GM12872 (cell line): ENCODE data around the gene ANXA6.

ENCODE experiments used
- CTCF ChIP-seq: IDR thresholded peaks from 3 replicates; pipeline ENCODE4 v1.5.1; 2011; ENCODE audit warnings: low read depth, mild to moderate bottlenecking, low read length, moderate library complexity; ENCODE audit not compliant: insufficient read depth

The ANXA6 gene

GRCh38 chr5:151198861-151199260 is 41.3 kb upstream of the ANXA6 start:
- no peak for TF ChIP-seq CTCF

DNA sequence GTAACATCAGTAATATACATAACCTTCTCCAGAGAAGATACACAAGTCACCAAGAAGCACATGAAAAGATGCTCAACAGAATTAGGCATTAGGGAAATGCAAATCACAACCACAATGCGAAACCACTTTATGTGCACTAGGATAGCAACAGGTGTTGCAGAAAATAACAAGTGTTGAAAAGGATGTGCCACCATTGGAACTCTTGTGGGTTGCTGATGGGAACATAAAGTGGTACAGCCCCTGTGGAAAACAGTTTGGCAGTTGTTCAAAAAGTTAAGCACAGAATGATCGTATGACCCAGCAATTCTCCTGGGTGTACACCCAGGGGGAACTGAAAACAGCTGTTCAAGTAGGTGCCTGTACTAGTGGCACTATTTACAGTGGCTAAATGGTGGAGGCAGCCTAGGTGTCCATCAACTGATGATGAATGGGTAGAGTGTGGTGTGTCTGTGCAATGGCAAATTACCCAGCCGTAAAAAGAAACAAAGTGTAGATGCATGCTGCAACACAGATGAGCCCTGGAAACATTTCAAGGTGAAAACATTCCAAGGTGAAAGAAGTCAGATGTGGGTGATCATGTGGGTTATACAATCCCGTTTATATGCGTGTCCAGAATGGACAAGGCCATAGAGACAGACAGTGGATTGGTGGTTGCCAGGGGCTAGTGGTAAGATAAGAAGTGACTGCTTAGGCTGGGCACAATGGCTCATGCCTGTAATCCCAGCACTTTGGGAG is 39.1 kb upstream of the ANXA6 start:
- TF ChIP-seq CTCF: no peak

GRCh38 chr5:151195622-151196021 is 38.0 kb upstream of the ANXA6 start:
- no peak for TF ChIP-seq CTCF

- TF ChIP-seq CTCF: no peak
These were observed 35.0 kb upstream of the ANXA6 start for GRCh38 chr5:151192626-151193025.

DNA sequence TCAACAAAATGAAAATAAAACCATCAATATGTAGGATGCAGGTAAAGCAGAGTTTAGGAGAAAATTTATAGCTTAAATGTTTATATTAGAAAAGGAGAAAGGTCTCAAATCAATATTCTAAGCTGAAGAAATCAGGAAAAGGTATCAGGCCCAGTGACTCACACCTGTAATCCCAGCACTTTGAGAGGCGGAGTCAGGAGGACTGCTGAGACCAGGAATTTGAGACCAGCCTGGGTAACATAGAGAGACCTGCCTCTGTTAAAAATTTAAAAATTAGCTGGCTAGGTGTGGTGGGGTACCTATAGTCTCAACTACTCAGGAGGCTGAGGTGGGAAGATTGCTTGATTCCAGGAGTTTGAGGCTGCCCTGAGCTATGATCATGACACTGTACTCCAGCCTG is 34.1 kb upstream of the ANXA6 start:
- TF ChIP-seq CTCF: no peak

- no peak for TF ChIP-seq CTCF
These were observed 31.6 kb upstream of the ANXA6 start for GRCh38 chr5:151189151-151189550.

DNA sequence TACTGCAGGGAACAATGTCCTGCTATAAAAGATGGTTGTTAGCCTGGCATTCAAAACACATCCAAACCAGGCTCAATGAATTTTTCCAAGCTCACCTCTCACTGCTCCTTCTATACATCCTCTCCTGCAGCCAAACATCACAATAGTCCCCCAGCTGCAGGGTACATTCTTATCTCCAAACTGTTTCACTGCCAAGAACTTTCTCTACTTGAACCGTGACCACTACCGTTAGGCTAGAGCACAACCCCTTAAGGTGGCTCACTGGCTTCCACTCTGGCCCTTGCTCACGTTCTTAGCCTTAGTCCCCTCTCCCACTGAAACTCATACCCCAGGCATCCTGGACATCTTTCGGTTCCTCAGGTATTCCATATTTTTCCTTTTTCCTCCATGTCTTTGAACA is 29.0 kb upstream of the ANXA6 start:
- TF ChIP-seq CTCF: no peak
